GM12875 (cell line): Measurements from ENCODE around the gene SLC35B1.
"Not testable (repeated sequence)": the region's sequence is repeated elsewhere in the genome, so short reads cannot be mapped to it uniquely, and the experiment has no call there.

Experiments used
- H3K4me3 ChIP-seq: one replicate; pipeline ENCODE4 v1.5.1; 2011; ENCODE audit warnings: low read depth, low read length, control low read depth
- CTCF ChIP-seq: IDR thresholded peaks from 2 replicates; pipeline ENCODE4 v1.5.1; 2011; ENCODE audit warnings: low read depth, mild to moderate bottlenecking, control low read depth, inconsistent platforms, low read length, moderate library complexity, borderline replicate concordance; ENCODE audit not compliant: insufficient read depth

SLC35B1 gene

GRCh38 chr17:49677933-49678847, 29.6 kb downstream of the SLC35B1 start, which contains the start of gene SPOP:
SPOP (minus strand) TSS chr17:49678097; CDS start chr17:49622810, 55,287 bp downstream.
- TF ChIP-seq CTCF: no peak
- H3K4me3 ChIP-seq: peak within 1 kb of the TSS; percentile 77

GRCh38 chr17:49677134-49677932, 30.4 kb downstream of the SLC35B1 start:
- H3K4me3 ChIP-seq: peak overlapping the region; percentile 77
- no peak for TF ChIP-seq CTCF

- peak overlapping the region; percentile 77 for H3K4me3 ChIP-seq
- no peak for TF ChIP-seq CTCF
Observed at GRCh38 chr17:49676276-49676868, 31.4 kb downstream of the SLC35B1 start.

- H3K4me3 ChIP-seq: no peak overlapping the region
- TF ChIP-seq CTCF: no peak
Observed at GRCh38 chr17:49674507-49674906, 33.3 kb downstream of the SLC35B1 start.

- H3K4me3 ChIP-seq: not testable (repeated sequence)
Observed at GRCh38 chr17:49673679-49674078, 34.1 kb downstream of the SLC35B1 start.

GRCh38 chr17:49670641-49671040, 37.1 kb downstream of the SLC35B1 start:
- no peak overlapping the region for H3K4me3 ChIP-seq
- no peak for TF ChIP-seq CTCF

GRCh38 chr17:49670002-49670401, 37.8 kb downstream of the SLC35B1 start:
- TF ChIP-seq CTCF: no peak
- H3K4me3 ChIP-seq: no peak overlapping the region
